ENCODE measurements around the gene IFT27. TPM values are rescaled to one million over a fixed set of nuclear protein-coding genes. Genes with fewer than 3 reads are reported as not detected.

Gene IFT27
- total RNA-seq, 1 experiment from 2014 or later, result 19.9 TPM

- TF ChIP-seq CTCF (conservative IDR thresholded peaks at IDR 0.05; ENCODE audit: low read depth, low read length) (no peak), EZH2 (IDR thresholded peaks at IDR 0.05; ENCODE audit: low read length, unreplicated experiment) (no peak), EZH2phosphoT487 (IDR thresholded peaks at IDR 0.05; ENCODE audit: borderline replicate concordance, low read length) (no peak)
- ATAC-seq, result no peak
- no peaks in the 10 kb centered on the region for H3K9me2 ChIP-seq (replicated peaks; ENCODE audit: low read length)
- no peaks in the 10 kb centered on the region for H3F3A ChIP-seq (ENCODE audit: low read length, unreplicated experiment)
- no peak overlapping the region for H3K27ac ChIP-seq (ENCODE audit: low read length)
- no peaks in the 10 kb centered on the region for H4K20me1 ChIP-seq (ENCODE audit: low read length)
- ChIA-PET CTCF (interaction anchor here (0.6 kb wide), 1 partner anchor 402 kb away, joined by 4 read pairs; no protein-coding TSS in a partner anchor), POLR2A (ENCODE audit: unreplicated experiment) (no interaction called here)
- H2AFZ ChIP-seq (ENCODE audit: low read length), result no peak overlapping the region
- peaks cover 42% of the 10 kb centered on the region for H3K27me3 ChIP-seq (ENCODE audit: low read length)
- no TSS peak for BruUV-seq (replicated peaks)
- intact Hi-C loops (cut with micrococcal nuclease), result no loop called here
- no peak for DNase-seq
- H3K9me3 ChIP-seq (ENCODE audit: low read length), result no peaks in the 10 kb centered on the region
- no peak overlapping the region for H3K4me3 ChIP-seq (ENCODE audit: low read length)
- H3K4me2 ChIP-seq (ENCODE audit: low read length), result no peak overlapping the region
- H3K79me2 ChIP-seq (ENCODE audit: low read length), result no peaks in the 10 kb centered on the region
- no peak overlapping the region for H3K9ac ChIP-seq (ENCODE audit: low read length)
- H3K4me1 ChIP-seq (ENCODE audit: insufficient read depth, low read length), result no peaks in the 10 kb centered on the region
- H3K36me3 ChIP-seq (ENCODE audit: low read depth, low read length), result no peaks in the 10 kb centered on the region
Measured at GRCh38 chr22:36724836-36725235, 51.1 kb downstream of the IFT27 start.

- ChIA-PET CTCF (no interaction called here), POLR2A (ENCODE audit: unreplicated experiment) (no interaction called here)
- intact Hi-C loops (cut with micrococcal nuclease), result no loop called here
- H3K36me3 ChIP-seq (ENCODE audit: low read depth, low read length), result no peaks in the 10 kb centered on the region
- ATAC-seq (no peak), DNase-seq (no peak)
- no peak overlapping the region for H3K9ac ChIP-seq (ENCODE audit: low read length)
- H3K9me3 ChIP-seq (ENCODE audit: low read length), result no peaks in the 10 kb centered on the region
- H3K4me3 ChIP-seq (ENCODE audit: low read length), result no peak overlapping the region
- no peak overlapping the region for H2AFZ ChIP-seq (ENCODE audit: low read length)
- peaks cover 66% of the 10 kb centered on the region for H3K27me3 ChIP-seq (ENCODE audit: low read length)
- BruUV-seq (replicated peaks), result no TSS peak
- H3K9me2 ChIP-seq (replicated peaks; ENCODE audit: low read length), result no peaks in the 10 kb centered on the region
- no peak for TF ChIP-seq EZH2phosphoT487 (IDR thresholded peaks at IDR 0.05; ENCODE audit: borderline replicate concordance, low read length)
- no peaks in the 10 kb centered on the region for H3F3A ChIP-seq (ENCODE audit: low read length, unreplicated experiment)
- H3K4me2 ChIP-seq (ENCODE audit: low read length), result no peak overlapping the region
- H4K20me1 ChIP-seq (ENCODE audit: low read length), result no peaks in the 10 kb centered on the region
- H3K4me1 ChIP-seq (ENCODE audit: insufficient read depth, low read length), result no peaks in the 10 kb centered on the region
- H3K79me2 ChIP-seq (ENCODE audit: low read length), result no peaks in the 10 kb centered on the region
- H3K27ac ChIP-seq (ENCODE audit: low read length), result no peak overlapping the region
Measured at GRCh38 chr22:36722055-36722454, 53.9 kb downstream of the IFT27 start.

GRCh38 chr22:36715647-36716046, 60.3 kb downstream of the IFT27 start:
- Histone ChIP-seq H3K27ac (ENCODE audit: low read length) (no peak overlapping the region), H4K20me1 (ENCODE audit: low read length) (no peaks in the 10 kb centered on the region), H3K4me2 (ENCODE audit: low read length) (no peak overlapping the region), H3K9me2 (replicated peaks; ENCODE audit: low read length) (no peaks in the 10 kb centered on the region), H3K79me2 (ENCODE audit: low read length) (no peaks in the 10 kb centered on the region), H3K4me1 (ENCODE audit: insufficient read depth, low read length) (no peaks in the 10 kb centered on the region), H3K27me3 (ENCODE audit: low read length) (peaks cover 53% of the 10 kb centered on the region), H3K4me3 (ENCODE audit: low read length) (no peak overlapping the region), H3K9me3 (ENCODE audit: low read length) (no peaks in the 10 kb centered on the region), H2AFZ (ENCODE audit: low read length) (no peak overlapping the region), H3F3A (ENCODE audit: low read length, unreplicated experiment) (no peaks in the 10 kb centered on the region), H3K9ac (ENCODE audit: low read length) (no peak overlapping the region), H3K36me3 (ENCODE audit: low read depth, low read length) (no peaks in the 10 kb centered on the region)
- no peak for DNase-seq
- intact Hi-C loops (cut with micrococcal nuclease), result no loop called here
- CTCF ChIA-PET, result no interaction called here
- no peak for TF ChIP-seq CTCF (conservative IDR thresholded peaks at IDR 0.05; ENCODE audit: low read depth, low read length)
- TF ChIP-seq EZH2phosphoT487 (IDR thresholded peaks at IDR 0.05; ENCODE audit: borderline replicate concordance, low read length), result no peak
- no peak for TF ChIP-seq EZH2 (IDR thresholded peaks at IDR 0.05; ENCODE audit: low read length, unreplicated experiment)
- no peak for ATAC-seq
- POLR2A ChIA-PET (ENCODE audit: unreplicated experiment), result no interaction called here
- BruUV-seq (replicated peaks), result no TSS peak
